Mesodermal cell (in vitro differentiated cells): ENCODE results near the gene EPHB2.

Source experiments
- H3K27ac ChIP-seq: 2 replicates; pipeline ENCODE4 v1.7.0; 2013; ENCODE audit warnings: mild to moderate bottlenecking, low read depth, low read length, moderate library complexity; ENCODE audit not compliant: severe bottlenecking
- H3K36me3 ChIP-seq: 2 replicates; pipeline ENCODE4 v1.7.1; 2013; ENCODE audit warnings: mild to moderate bottlenecking, low read length, moderate library complexity; ENCODE audit not compliant: control insufficient read depth, insufficient read depth
- H3K4me1 ChIP-seq: one replicate; pipeline ENCODE4 v1.7.1; 2013; ENCODE audit warnings: mild to moderate bottlenecking, low read length; ENCODE audit not compliant: insufficient read depth, control insufficient read depth, poor library complexity, severe bottlenecking
- H3K4me3 ChIP-seq: 2 replicates; pipeline ENCODE4 v1.7.0; 2013; ENCODE audit warnings: low read length, control low read depth, mild to moderate bottlenecking; ENCODE audit not compliant: insufficient read depth, poor library complexity, severe bottlenecking; ENCODE audit errors: extremely low read depth
- H3K9me3 ChIP-seq: 2 replicates; pipeline ENCODE4 v1.7.1; 2013; ENCODE audit warnings: mild to moderate bottlenecking, low read length, moderate library complexity; ENCODE audit not compliant: control insufficient read depth
- WGBS, 2 experiments: methylation state at CpG; one replicate each; pipeline ENCODE4 v1.1.5; 2013; ENCODE audit warnings: missing lambda C conversion rate in 2 of 2; ENCODE audit not compliant: insufficient coverage in 2 of 2; 5-methylcytosine and 5-hydroxymethylcytosine counted together

Gene EPHB2

DNA sequence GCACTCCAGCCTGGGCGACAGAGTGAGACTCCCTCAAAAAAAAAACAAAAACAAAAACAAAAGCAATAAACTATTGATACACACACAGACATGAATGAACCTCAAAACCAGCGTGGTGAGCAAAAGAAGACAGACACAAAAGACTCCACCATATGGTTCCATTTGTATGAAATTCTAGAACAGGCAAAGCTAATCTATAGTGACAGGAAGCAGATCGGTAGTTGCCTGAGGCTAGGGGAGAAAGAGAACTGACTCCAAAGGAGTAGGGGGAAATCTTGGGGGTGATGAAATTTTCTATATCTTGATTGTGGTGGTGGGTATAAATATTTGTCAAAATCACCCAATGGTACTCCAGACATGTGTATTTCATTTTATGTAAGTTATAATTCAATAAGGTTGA, 241.2 kb downstream of the EPHB2 start:
- H3K27ac ChIP-seq = no peak overlapping the region
- no peaks in the 10 kb centered on the region for H3K36me3 ChIP-seq
- 71 to 100% methylated on average over 1 to 2 of the region's 3 CpGs for WGBS, 2 experiments
- no peak overlapping the region for H3K4me3 ChIP-seq
- no peaks in the 10 kb centered on the region for H3K4me1 ChIP-seq
- no peaks in the 10 kb centered on the region for H3K9me3 ChIP-seq

- H3K4me3 ChIP-seq = no peak overlapping the region
- 100% methylated on average over 3 of the region's 5 CpGs; no CpG with 5 or more reads in 1 of the 2 experiments for WGBS, 2 experiments
- no peaks in the 10 kb centered on the region for H3K9me3 ChIP-seq
- no peaks in the 10 kb centered on the region for H3K36me3 ChIP-seq
- H3K4me1 ChIP-seq = no peaks in the 10 kb centered on the region
- H3K27ac ChIP-seq = no peak overlapping the region
These were observed 242.0 kb downstream of the EPHB2 start for GRCh38 chr1:22952694-22953056.

GRCh38 chr1:22953057-22953739, 242.6 kb downstream of the EPHB2 start:
- Histone ChIP-seq H3K4me3 (no peak overlapping the region), H3K9me3 (no peaks in the 10 kb centered on the region), H3K27ac (no peak overlapping the region), H3K36me3 (no peaks in the 10 kb centered on the region), H3K4me1 (no peaks in the 10 kb centered on the region)
- 34 to 59% methylated on average over 90 to 91 of the region's 92 CpGs for WGBS, 2 experiments

DNA sequence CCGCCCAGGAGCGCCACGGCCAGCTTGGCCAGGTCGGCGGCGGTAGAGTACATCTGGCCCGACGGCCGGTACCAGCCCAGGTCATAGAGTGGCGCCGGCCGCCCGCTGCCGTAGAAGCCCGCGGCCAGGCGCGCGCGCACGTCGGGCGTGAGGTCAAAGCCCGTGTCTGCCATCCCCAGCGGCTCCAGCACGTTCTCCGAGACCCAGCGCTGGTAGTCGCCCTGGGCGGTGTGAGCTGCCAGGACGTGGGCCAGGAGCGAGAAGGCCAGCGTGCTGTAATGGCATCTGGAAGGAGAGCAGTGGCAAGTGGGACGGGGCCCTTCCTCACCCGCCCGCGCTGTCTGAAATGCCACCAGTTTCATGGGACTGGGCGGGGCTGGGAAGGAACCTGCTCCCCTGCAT, 243.1 kb downstream of the EPHB2 start:
- no peak overlapping the region for H3K4me3 ChIP-seq
- H3K36me3 ChIP-seq = no peaks in the 10 kb centered on the region
- H3K27ac ChIP-seq = no peak overlapping the region
- no peaks in the 10 kb centered on the region for H3K4me1 ChIP-seq
- no peaks in the 10 kb centered on the region for H3K9me3 ChIP-seq
- WGBS, 2 experiments = 39 to 53% methylated on average over 34 of the region's 38 CpGs

DNA sequence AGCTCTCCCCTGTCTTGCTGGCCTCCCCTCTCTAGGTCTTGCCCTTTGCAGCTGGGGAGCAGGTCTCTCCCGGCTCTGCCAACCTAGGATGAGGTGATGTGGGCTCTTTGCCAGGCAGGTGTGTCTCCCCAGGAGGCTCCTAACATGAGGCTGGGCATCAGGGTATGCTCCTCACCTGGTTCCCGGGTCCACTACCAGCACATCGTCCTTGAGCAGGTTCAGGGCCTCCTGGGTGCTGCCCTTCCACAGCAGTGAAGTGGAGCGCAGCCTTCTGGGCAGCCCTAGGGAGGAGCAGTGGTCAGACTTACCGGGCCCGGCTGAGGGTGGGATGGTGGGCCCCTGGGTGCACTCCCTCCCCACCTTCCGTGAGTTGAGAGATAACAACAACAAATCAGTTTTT, 244.5 kb downstream of the EPHB2 start:
- Histone ChIP-seq H3K9me3 (no peaks in the 10 kb centered on the region), H3K4me3 (no peak overlapping the region), H3K27ac (no peak overlapping the region), H3K4me1 (no peaks in the 10 kb centered on the region), H3K36me3 (no peaks in the 10 kb centered on the region)
- WGBS, 2 experiments = 91 to 93% methylated on average over 5 to 6 of the region's 7 CpGs

GRCh38 chr1:22957066-22957465, 246.4 kb downstream of the EPHB2 start:
- Histone ChIP-seq H3K4me1 (no peaks in the 10 kb centered on the region), H3K27ac (no peak overlapping the region), H3K4me3 (no peak overlapping the region), H3K36me3 (no peaks in the 10 kb centered on the region), H3K9me3 (no peaks in the 10 kb centered on the region)
- 80 to 100% methylated on average over 1 to 2 of the region's 3 CpGs for WGBS, 2 experiments

GRCh38 chr1:22958556-22958955, 247.9 kb downstream of the EPHB2 start:
- H3K4me3 ChIP-seq = no peak overlapping the region
- WGBS, 2 experiments = 83 to 87% methylated on average over 1 to 7 of the region's 9 CpGs

DNA sequence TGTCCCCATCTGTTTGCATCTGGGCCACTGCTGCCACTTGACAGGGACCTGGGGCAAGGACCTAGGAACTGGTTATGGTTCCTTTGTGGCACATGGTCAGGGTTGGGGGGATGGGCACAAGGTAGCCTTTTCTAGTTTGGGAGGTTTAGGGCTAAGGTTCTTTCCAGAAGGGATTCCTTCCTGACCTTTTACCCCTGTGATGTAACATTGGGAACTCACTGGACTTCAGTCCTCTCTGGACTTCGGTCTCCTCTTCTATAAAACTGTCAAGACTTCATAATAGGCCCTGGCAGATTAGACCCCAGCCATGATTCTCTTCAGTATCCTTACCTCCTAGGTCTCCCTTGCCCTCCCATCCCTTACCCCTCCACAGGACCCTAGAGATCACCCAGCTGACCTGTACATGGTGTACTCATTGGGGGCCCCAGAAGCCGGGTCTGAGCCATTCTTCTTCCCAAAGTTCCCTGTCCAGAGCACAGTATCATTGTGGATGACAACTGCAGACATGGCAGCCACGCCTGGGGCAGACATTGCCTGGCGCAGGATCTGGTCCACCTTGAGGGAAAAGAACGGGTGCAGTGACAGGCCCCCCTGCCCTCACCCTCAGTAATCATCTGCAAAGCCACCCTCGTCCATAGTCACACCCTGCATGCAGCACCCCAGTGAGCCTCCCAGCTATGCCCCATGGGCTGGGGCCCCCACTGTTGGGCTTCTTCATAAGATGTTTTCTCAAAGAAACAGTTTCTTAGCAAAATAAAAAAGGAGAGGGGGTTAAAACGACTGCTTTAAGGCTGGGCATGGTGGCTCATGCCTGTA, 249.1 kb downstream of the EPHB2 start:
- Histone ChIP-seq H3K9me3 (no peaks in the 10 kb centered on the region), H3K27ac (no peak overlapping the region), H3K36me3 (no peaks in the 10 kb centered on the region), H3K4me3 (no peak overlapping the region), H3K4me1 (no peaks in the 10 kb centered on the region)
- 75 to 87% methylated on average over 5 to 6 of the region's 7 CpGs for WGBS, 2 experiments

More at GRCh38 chr1:22958556-22958955, 247.9 kb downstream of the EPHB2 start:
- H3K4me1 ChIP-seq = no peaks in the 10 kb centered on the region
- H3K27ac ChIP-seq = no peak overlapping the region
- no peaks in the 10 kb centered on the region for H3K36me3 ChIP-seq
- no peaks in the 10 kb centered on the region for H3K9me3 ChIP-seq

- Histone ChIP-seq H3K27ac (no peak overlapping the region), H3K4me3 (no peak overlapping the region), H3K9me3 (no peaks in the 10 kb centered on the region), H3K36me3 (no peaks in the 10 kb centered on the region), H3K4me1 (no peaks in the 10 kb centered on the region)
- WGBS, 2 experiments = 57 to 78% methylated on average over 1 to 3 of the region's 3 CpGs
These were observed 251.9 kb downstream of the EPHB2 start for GRCh38 chr1:22962558-22962957.

- Histone ChIP-seq H3K4me3 (no peak overlapping the region), H3K9me3 (no peaks in the 10 kb centered on the region), H3K36me3 (no peaks in the 10 kb centered on the region), H3K27ac (no peak overlapping the region), H3K4me1 (no peaks in the 10 kb centered on the region)
- 88 to 95% methylated on average over 7 to 8 of the region's 10 CpGs for WGBS, 2 experiments
These were observed 252.5 kb downstream of the EPHB2 start for GRCh38 chr1:22963044-22963677.
